Endothelial cell of umbilical vein (primary cell): ENCODE results near the gene PLCG2. TPM values are rescaled to one million over a fixed set of nuclear protein-coding genes. Genes with fewer than 3 reads are reported as not detected.

Source experiments
- BruUV-seq: library from RNA; stranded (reverse); fragments of 400-500 nt; replicated peaks from 2 replicates; lab custom pipeline; 2021; lab: Mats Ljungman, UMichigan
- CTCF ChIA-PET: fragments of 300-600, 350-600 bp; sonication (Branson Sonifier 250); formaldehyde crosslinking; loops from one replicate; lab custom pipeline; 2021; ENCODE audit warnings: antibody characterized with exemption, inconsistent platforms; lab: Charles Lee
- POLR2A ChIA-PET: fragments of 300-600, 350-600 bp; sonication (Branson Sonifier 250); formaldehyde crosslinking; loops from one replicate; lab custom pipeline; 2021; ENCODE audit warnings: antibody characterized with exemption, inconsistent platforms; lab: Charles Lee
- DNase-seq: peaks from one replicate; pipeline ENCODE4 v3.0.0-alpha.2; 2011; ENCODE audit warnings: low read depth, low spot score
- FAIRE-seq: peaks from 2 replicates; lab custom pipeline; 2011; peaks lifted over from hg19 to GRCh38; lab: Jason Lieb, UNC
- H2AFZ ChIP-seq: 2 replicates; pipeline ENCODE4 v1.6.0; 2012; ENCODE audit warnings: low read depth, low read length, control low read depth, inconsistent platforms
- H3K27ac ChIP-seq: 2 replicates; pipeline ENCODE4 v1.5.1; 2011; ENCODE audit warnings: low read depth, mild to moderate bottlenecking, control low read depth, low read length, moderate library complexity; ENCODE audit not compliant: insufficient read depth
- H3K27me3 ChIP-seq, 2 experiments: 2 replicates each; pipeline versions ENCODE4 v1.6.0 to v1.6.1; 2011; ENCODE audit warnings: low read length in 2 of 2, mixed read lengths in 1 of 2; ENCODE audit not compliant: control insufficient read depth in 2 of 2, insufficient read depth in 2 of 2
- H3K36me3 ChIP-seq, 2 experiments: 2 replicates in 1 of 2; 3 replicates in 1 of 2; pipeline ENCODE4 v1.5.1; 2011; ENCODE audit warnings: low read length in 2 of 2, mild to moderate bottlenecking in 1 of 2, moderate library complexity in 1 of 2; ENCODE audit not compliant: control insufficient read depth in 2 of 2, insufficient read depth in 2 of 2; ENCODE audit errors: extremely low read depth in 1 of 2
- H3K4me1 ChIP-seq: 3 replicates; pipeline ENCODE4 v1.5.1; 2011; ENCODE audit warnings: mild to moderate bottlenecking, low read length; ENCODE audit not compliant: control insufficient read depth, insufficient read depth; ENCODE audit errors: extremely low read depth
- H3K4me2 ChIP-seq: 2 replicates; pipeline ENCODE4 v1.6.1; 2011; ENCODE audit warnings: low read length, control low read depth, mixed read lengths; ENCODE audit not compliant: insufficient read depth
- H3K4me3 ChIP-seq, 3 experiments: fragments of 200-600 bp in 1 of 3; sonication (generic), shearing (Covaris generic) in 1 of 3; replicated peaks in 1 of 3; 2 replicates each; pipeline ENCODE4 v1.5.1; 2011 to 2016; ENCODE audit warnings: control low read depth in 3 of 3, low read length in 3 of 3, mild to moderate bottlenecking in 2 of 3, inconsistent platforms in 1 of 3, low read depth in 1 of 3, moderate library complexity in 1 of 3; ENCODE audit not compliant: insufficient read depth in 1 of 3
- H3K79me2 ChIP-seq: 2 replicates; pipeline ENCODE4 v1.6.0; 2012; ENCODE audit warnings: low read length, inconsistent platforms; ENCODE audit not compliant: control insufficient read depth, insufficient read depth
- H3K9ac ChIP-seq: replicated peaks from 2 replicates; pipeline ENCODE3; 2011; ENCODE audit warnings: low read length, control low read depth; ENCODE audit not compliant: insufficient read depth; ENCODE audit errors: extremely low read depth
- H3K9me1 ChIP-seq: replicated peaks from 3 replicates; pipeline ENCODE4 v1.6.0; 2011; ENCODE audit warnings: mild to moderate bottlenecking, low read length; ENCODE audit not compliant: control insufficient read depth, insufficient read depth; ENCODE audit errors: extremely low read depth
- H3K9me3 ChIP-seq: replicated peaks from 2 replicates; pipeline ENCODE4 v1.5.1; 2012; ENCODE audit warnings: low read length, inconsistent platforms; ENCODE audit not compliant: control insufficient read depth, insufficient read depth
- H4K20me1 ChIP-seq: replicated peaks from 2 replicates; pipeline ENCODE3; 2011; ENCODE audit warnings: mild to moderate bottlenecking, low read length; ENCODE audit not compliant: control insufficient read depth, insufficient read depth; ENCODE audit errors: extremely low read depth
- FOS ChIP-seq: IDR thresholded peaks from 2 replicates; pipeline ENCODE4 v1.6.1; 2011; ENCODE audit warnings: mild to moderate bottlenecking, low read length, moderate library complexity, borderline replicate concordance; ENCODE audit not compliant: insufficient read depth
- GATA2 ChIP-seq: IDR thresholded peaks from 2 replicates; pipeline ENCODE4 v1.7.0; 2011; ENCODE audit warnings: low read depth, mild to moderate bottlenecking, moderate library complexity, mixed read lengths, low read length; ENCODE audit not compliant: insufficient read length, insufficient read depth
- MAX ChIP-seq: IDR thresholded peaks from 2 replicates; pipeline ENCODE4 v1.6.1; 2011; ENCODE audit not compliant: insufficient read depth, insufficient read length
- POLR2AphosphoS5 ChIP-seq: IDR thresholded peaks from 2 replicates; pipeline ENCODE4 v1.6.1; 2012; ENCODE audit warnings: low read depth, mild to moderate bottlenecking, control low read depth, low read length, moderate library complexity; ENCODE audit not compliant: insufficient read depth
- dilution Hi-C: fragments of 300-500 bp; cut with MboI; formaldehyde crosslinking; loops from one replicate; pipeline ENCODE4 v1.15.0; 2019; ENCODE audit warnings: low sequenced_read_pairs; ENCODE audit not compliant: extremely low pct_ligation_motif_present
- intact Hi-C: fragments of 100-400 bp; cut with micrococcal nuclease; formaldehyde crosslinking; loops from one replicate; pipeline ENCODE4 v1.10.0; 2022
- polyA plus RNA-seq, 4 experiments: library from polyadenylated mRNA; depleted of rRNA in 3 of 4; stranded (reverse) in 3 of 4; unstranded in 1 of 4; fragments of >200 nt; gene quantifications; 2 replicates each; pipeline versions ENCODE4 v1.2.1 to v1.2.3, GENCODE V29; 2011 to 2012; ENCODE audit warnings: missing spikeins in 1 of 4
- total RNA-seq: library from RNA; stranded (reverse); gene quantifications from 2 replicates; pipeline ENCODE4 v1.2.3, GENCODE V29; 2021

The PLCG2 gene
- total and polyA plus RNA-seq, 2 donors (not counting 3 experiments of a cell fraction or from before 2014, with no cell fraction given), result 10.8 to 13.6 TPM

GRCh38 chr16:82011199-82011641, 232.1 kb downstream of the PLCG2 start, which contains the start of gene SDR42E1:
SDR42E1 (minus strand) TSS chr16:82011470; CDS start chr16:82000858, 10,612 bp downstream.
- peaks cover 4 to 16% of the 10 kb centered on the region in 2 experiments for H3K27me3 ChIP-seq
- BruUV-seq, result no TSS peak
- ChIA-PET CTCF (interaction anchor here (1.5 kb wide), 1 partner anchor 14 kb away, joined by 3 read pairs; no protein-coding TSS in a partner anchor), POLR2A (no interaction called here)
- H3K36me3 ChIP-seq, result no peaks in the 10 kb centered on the region
- peaks cover 4% of the 10 kb centered on the region for H3K9me3 ChIP-seq
- no peak within 1 kb of the TSS for H2AFZ ChIP-seq
- H3K4me2 ChIP-seq, result no peak within 1 kb of the TSS
- intact Hi-C loops (no loop called here), dilution Hi-C loops (no loop called here)
- H3K4me3 ChIP-seq, result no peak within 1 kb of the TSS
- DNase-seq, result no peak
- no peak within 1 kb of the TSS for H3K27ac ChIP-seq
- TF ChIP-seq POLR2AphosphoS5, result no peak
- no peak for TF ChIP-seq FOS
- TF ChIP-seq GATA2, result no peak
- TF ChIP-seq MAX, result no peak
- H3K79me2 ChIP-seq, result no peaks in the 10 kb centered on the region
- H3K9me1 ChIP-seq, result no peaks in the 10 kb centered on the region
- H3K9ac ChIP-seq, result no peak within 1 kb of the TSS
- no peak for FAIRE-seq
- H3K4me1 ChIP-seq, result peaks cover 4% of the 10 kb centered on the region
- no peaks in the 10 kb centered on the region for H4K20me1 ChIP-seq

Other genes starting within 250 kb of the PLCG2 start
- 0.07 TPM in 1 of 2 replicates, not detected in the other for gene SDR42E1, start 232.2 kb downstream of the PLCG2 start, total RNA-seq
- 0.05 and 0.08 TPM in 2 replicates for gene SDR42E1, start 232.2 kb downstream of the PLCG2 start, polyA plus RNA-seq